Colonic mucosa (tissue), 4 donors: ENCODE data around the gene AK9. TPM values are rescaled to one million over a fixed set of nuclear protein-coding genes. Genes with fewer than 3 reads are reported as not detected.

Source experiments
- DNase-seq: peaks from one replicate; pipeline ENCODE4 v3.0.0-alpha.2; 2020
- H3K27ac ChIP-seq: fragments of 200-600 bp; one replicate; pipeline ENCODE4 v1.8.0; 2021
- H3K27me3 ChIP-seq: fragments of 200-600 bp; one replicate; pipeline ENCODE4 v1.8.0; 2021
- H3K36me3 ChIP-seq: fragments of 200-600 bp; one replicate; pipeline ENCODE4 v1.8.0; 2021
- H3K4me1 ChIP-seq: fragments of 200-600 bp; one replicate; pipeline ENCODE4 v1.8.0; 2021; ENCODE audit warnings: mild to moderate bottlenecking
- H3K4me3 ChIP-seq: fragments of 200-600 bp; one replicate; pipeline ENCODE4 v1.8.0; 2021
- H3K9ac ChIP-seq, 2 donors: one replicate each; pipeline ENCODE4 v1.7.0; 2013; ENCODE audit warnings: control low read depth in 2 of 2, low read depth in 2 of 2, low read length in 2 of 2
- H3K9me3 ChIP-seq: fragments of 200-600 bp; one replicate; pipeline ENCODE4 v1.8.0; 2021
- CTCF ChIP-seq: fragments of 200-600 bp; IDR thresholded peaks from one replicate; pipeline ENCODE4 v1.8.0; 2022; ENCODE audit warnings: antibody characterized with exemption, mild to moderate bottlenecking
- intact Hi-C: fragments of 100-400 bp; cut with DNase I; formaldehyde crosslinking; loops from one replicate; pipeline ENCODE4 v1.14.1; 2022
- total RNA-seq, 2 donors: library from RNA; stranded (reverse); fragmentation: NEBNext Ultra II Directional in 1 of 2; extraction: Animal tissue kit (Norgen Biotek cat#: 25700) in 1 of 2; gene quantifications; one replicate each; pipeline ENCODE4 v1.2.1, GENCODE V29; 2021
- donor health status: healthy.
- donor health status: DM: no; HTN: no; CAD: no.
- donor health status: DM: no; HTN: no; CAD: no.

AK9 gene
- total RNA-seq, 2 donors from 2014 or later: 5.6 to 5.7 TPM

- Histone ChIP-seq H3K27me3 (no peaks in the 10 kb centered on the region), H3K9me3 (no peaks in the 10 kb centered on the region), H3K9ac (no peak overlapping the region), H3K4me1 (no peaks in the 10 kb centered on the region), H3K4me3 (no peak overlapping the region), H3K27ac (no peak overlapping the region), H3K36me3 (no peaks in the 10 kb centered on the region)
- no peak for TF ChIP-seq CTCF
- DNase-seq: no peak
- intact Hi-C loops: no loop called here
Observed at GRCh38 chr6:109561844-109562243, 129.2 kb downstream of the AK9 start.

GRCh38 chr6:109531446-109531845 lies 159.6 kb downstream of the AK9 start:
- H3K27me3 ChIP-seq: no peaks in the 10 kb centered on the region
- no peaks in the 10 kb centered on the region for H3K9me3 ChIP-seq
- no peak overlapping the region for H3K9ac ChIP-seq
- intact Hi-C loops: no loop called here
- no peaks in the 10 kb centered on the region for H3K36me3 ChIP-seq
- no peak overlapping the region for H3K4me3 ChIP-seq
- no peaks in the 10 kb centered on the region for H3K4me1 ChIP-seq
- DNase-seq: no peak
- no peak overlapping the region for H3K27ac ChIP-seq
- no peak for TF ChIP-seq CTCF

DNA sequence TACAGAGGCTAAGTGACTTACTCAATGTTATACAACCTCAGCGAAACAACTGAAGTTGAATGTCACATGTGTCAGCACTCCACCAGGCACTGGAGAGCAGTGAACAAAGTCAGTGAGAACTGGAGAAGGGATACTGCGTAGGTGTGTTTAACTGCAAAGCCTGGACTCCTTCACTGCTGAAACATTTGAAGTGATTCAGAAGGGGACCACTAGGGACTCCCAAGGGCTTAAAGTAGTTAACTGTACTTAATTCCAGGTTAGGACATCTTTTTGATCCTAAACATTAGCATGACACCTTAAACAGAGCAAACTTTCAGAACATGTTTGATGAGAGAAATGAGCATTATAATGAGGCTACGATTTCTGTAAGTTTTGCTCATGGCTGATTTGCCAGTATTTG lies 163.0 kb downstream of the AK9 start:
- H3K36me3 ChIP-seq: no peaks in the 10 kb centered on the region
- H3K27ac ChIP-seq: no peak overlapping the region
- no peak overlapping the region for H3K4me3 ChIP-seq
- H3K9ac ChIP-seq: no peak overlapping the region
- DNase-seq: no peak
- intact Hi-C loops: loop anchor here (5.0 to 10.0 kb wide), 2 partner anchors 157 to 514 kb away; no protein-coding TSS in a partner anchor
- no peaks in the 10 kb centered on the region for H3K4me1 ChIP-seq
- H3K27me3 ChIP-seq: no peaks in the 10 kb centered on the region
- no peak for TF ChIP-seq CTCF
- no peaks in the 10 kb centered on the region for H3K9me3 ChIP-seq

DNA sequence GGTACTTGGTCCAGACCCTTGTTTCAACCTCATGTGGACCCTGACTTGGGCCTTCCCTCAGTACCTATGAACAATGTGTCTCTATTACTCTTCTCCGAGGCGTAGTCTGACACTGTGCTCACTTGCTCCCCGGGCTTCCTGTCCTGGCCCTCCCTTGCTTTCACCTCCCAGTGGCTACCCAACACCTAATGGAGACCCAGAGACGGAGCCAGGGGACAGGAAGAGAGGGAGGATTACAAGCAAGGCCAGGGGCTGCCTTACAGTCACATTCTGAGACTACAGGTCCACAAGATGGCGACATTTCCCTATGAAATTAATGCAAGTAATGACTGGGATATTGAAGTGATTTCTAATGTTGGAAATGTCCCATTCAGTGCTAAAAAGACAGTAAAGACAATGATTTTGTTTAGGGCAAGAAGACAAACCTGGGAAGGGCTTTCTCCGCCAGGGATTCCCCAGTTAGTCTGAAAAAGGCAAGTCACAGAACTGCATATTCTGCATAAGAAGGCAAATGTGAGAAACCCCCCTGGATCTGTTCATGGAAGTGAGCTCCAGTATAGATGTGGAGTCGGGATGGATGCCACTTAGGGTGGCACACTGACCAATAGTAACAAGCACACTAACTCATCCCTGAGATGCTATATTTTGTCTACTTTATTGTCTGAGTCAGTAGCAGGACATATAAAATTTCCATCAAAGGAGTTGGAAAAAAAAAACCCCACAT lies 163.9 kb downstream of the AK9 start:
- DNase-seq: peak; percentile 31
- no peak overlapping the region for H3K27ac ChIP-seq
- no peak overlapping the region for H3K4me3 ChIP-seq
- TF ChIP-seq CTCF: peak; percentile 63
- intact Hi-C loops: loop anchor here (5.0 to 10.0 kb wide), 2 partner anchors 158 to 515 kb away; no protein-coding TSS in a partner anchor
- H3K36me3 ChIP-seq: no peaks in the 10 kb centered on the region
- no peak overlapping the region for H3K9ac ChIP-seq
- no peaks in the 10 kb centered on the region for H3K27me3 ChIP-seq
- H3K4me1 ChIP-seq: no peaks in the 10 kb centered on the region
- no peaks in the 10 kb centered on the region for H3K9me3 ChIP-seq

GRCh38 chr6:109524129-109524528 lies 166.9 kb downstream of the AK9 start:
- Histone ChIP-seq H3K9ac (no peak overlapping the region), H3K4me3 (no peak overlapping the region), H3K36me3 (no peaks in the 10 kb centered on the region), H3K27me3 (no peaks in the 10 kb centered on the region), H3K4me1 (no peaks in the 10 kb centered on the region), H3K9me3 (no peaks in the 10 kb centered on the region), H3K27ac (no peak overlapping the region)
- TF ChIP-seq CTCF: no peak
- intact Hi-C loops: loop anchor here (10.0 kb wide), 1 partner anchor 161 kb away; no protein-coding TSS in a partner anchor
- DNase-seq: no peak
